NB4 (cell line): ENCODE measurements around the gene LRRC7.

ENCODE experiments used
- MYC ChIP-seq: IDR thresholded peaks from 2 replicates; pipeline ENCODE4 v1.6.1; 2011; ENCODE audit warnings: low read depth, low read length
- POLR2A ChIP-seq: IDR thresholded peaks from 2 replicates; pipeline ENCODE4 v1.6.1; 2011; ENCODE audit warnings: mild to moderate bottlenecking; ENCODE audit not compliant: insufficient read length; ENCODE audit errors: extremely low read depth
- TF ChIP-seq, protein P1 (sequence below): IDR thresholded peaks from one replicate; pipeline ENCODE4 v1.5.1; 2012; ENCODE audit warnings: low read depth, low read length
- TF ChIP-seq, protein P2 (sequence below): IDR thresholded peaks from 2 replicates; pipeline ENCODE4 v1.6.1; 2011; ENCODE audit warnings: low read depth, low read length

DNA sequence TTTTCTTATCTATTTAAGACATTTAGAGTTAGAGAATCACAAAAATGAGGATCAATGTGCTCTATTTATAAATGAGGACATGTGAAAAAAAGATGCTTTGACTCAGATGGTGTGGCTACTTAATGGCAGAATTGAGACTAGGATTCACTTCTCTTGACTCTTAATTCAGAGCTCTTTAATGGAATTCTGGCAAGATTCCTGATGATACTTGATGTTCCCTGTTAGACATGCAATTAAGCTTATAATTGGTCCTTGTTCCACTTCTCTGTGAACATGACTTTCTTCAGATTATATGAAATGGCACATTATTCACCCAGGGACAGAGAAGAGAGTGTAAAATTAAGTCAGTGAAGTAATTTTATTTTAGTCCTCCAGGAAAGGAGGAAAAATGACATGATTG is 165.3 kb downstream of the LRRC7 start:
- TF ChIP-seq, protein P1, sequence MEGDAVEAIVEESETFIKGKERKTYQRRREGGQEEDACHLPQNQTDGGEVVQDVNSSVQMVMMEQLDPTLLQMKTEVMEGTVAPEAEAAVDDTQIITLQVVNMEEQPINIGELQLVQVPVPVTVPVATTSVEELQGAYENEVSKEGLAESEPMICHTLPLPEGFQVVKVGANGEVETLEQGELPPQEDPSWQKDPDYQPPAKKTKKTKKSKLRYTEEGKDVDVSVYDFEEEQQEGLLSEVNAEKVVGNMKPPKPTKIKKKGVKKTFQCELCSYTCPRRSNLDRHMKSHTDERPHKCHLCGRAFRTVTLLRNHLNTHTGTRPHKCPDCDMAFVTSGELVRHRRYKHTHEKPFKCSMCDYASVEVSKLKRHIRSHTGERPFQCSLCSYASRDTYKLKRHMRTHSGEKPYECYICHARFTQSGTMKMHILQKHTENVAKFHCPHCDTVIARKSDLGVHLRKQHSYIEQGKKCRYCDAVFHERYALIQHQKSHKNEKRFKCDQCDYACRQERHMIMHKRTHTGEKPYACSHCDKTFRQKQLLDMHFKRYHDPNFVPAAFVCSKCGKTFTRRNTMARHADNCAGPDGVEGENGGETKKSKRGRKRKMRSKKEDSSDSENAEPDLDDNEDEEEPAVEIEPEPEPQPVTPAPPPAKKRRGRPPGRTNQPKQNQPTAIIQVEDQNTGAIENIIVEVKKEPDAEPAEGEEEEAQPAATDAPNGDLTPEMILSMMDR = no peak
- TF ChIP-seq POLR2A (no peak), MYC (no peak)
- TF ChIP-seq, protein P2, sequence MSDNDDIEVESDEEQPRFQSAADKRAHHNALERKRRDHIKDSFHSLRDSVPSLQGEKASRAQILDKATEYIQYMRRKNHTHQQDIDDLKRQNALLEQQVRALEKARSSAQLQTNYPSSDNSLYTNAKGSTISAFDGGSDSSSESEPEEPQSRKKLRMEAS = no peak
